HepG2 (cell line): Measurements from ENCODE around the gene CENATAC. TPM values are rescaled to one million over a fixed set of nuclear protein-coding genes. Genes with fewer than 3 reads are reported as not detected.

Experiments used
- HNF1A ChIP-seq, 2 experiments: sonication (generic) in 1 of 2; formaldehyde crosslinking in 1 of 2; IDR thresholded peaks; 2 replicates each; pipeline versions ENCODE4 v1.4.0 to v1.6.1; 2016 to 2020; ENCODE audit warnings: borderline replicate concordance in 1 of 2, low read depth in 1 of 2, mild to moderate bottlenecking in 1 of 2, missing genetic modification reagents in 1 of 2
- HNRNPL ChIP-seq: fragments of 200-400 bp; formaldehyde crosslinking; IDR thresholded peaks from 2 replicates; pipeline ENCODE4 v1.6.1; 2017; ENCODE audit warnings: mild to moderate bottlenecking, low read depth, low read length
- HOXA9 ChIP-seq: sonication (generic); formaldehyde crosslinking; IDR thresholded peaks from 2 replicates; pipeline ENCODE4 v1.8.1; 2022; ENCODE audit warnings: missing genetic modification reagents, mild to moderate bottlenecking, moderate library complexity, borderline replicate concordance
- MTF1 ChIP-seq: sonication (generic); formaldehyde crosslinking; IDR thresholded peaks from 2 replicates; pipeline ENCODE4 v1.5.0; 2020; ENCODE audit warnings: missing genetic modification reagents
- NFIC ChIP-seq: IDR thresholded peaks from 2 replicates; pipeline ENCODE4 v1.6.1; 2012; ENCODE audit warnings: mild to moderate bottlenecking, low read length, inconsistent platforms
- PHF20 ChIP-seq: sonication (generic); formaldehyde crosslinking; IDR thresholded peaks from 2 replicates; pipeline ENCODE4 v1.5.0; 2020; ENCODE audit warnings: mild to moderate bottlenecking, missing genetic modification reagents
- TOPORS ChIP-seq: sonication (generic); formaldehyde crosslinking; IDR thresholded peaks from 2 replicates; pipeline ENCODE4 v1.8.0; 2023; ENCODE audit warnings: mild to moderate bottlenecking, missing genetic modification reagents
- U2AF2 ChIP-seq: fragments of 200-400 bp; formaldehyde crosslinking; IDR thresholded peaks from 2 replicates; pipeline ENCODE4 v1.6.1; 2017; ENCODE audit warnings: low read depth, mild to moderate bottlenecking, low read length
- ZNF382 ChIP-seq: sonication (generic); formaldehyde crosslinking; IDR thresholded peaks from 2 replicates; pipeline ENCODE4 v1.5.0; 2020; ENCODE audit warnings: missing genetic modification reagents, mild to moderate bottlenecking, borderline replicate concordance
- ZNF44 ChIP-seq: sonication (generic); formaldehyde crosslinking; IDR thresholded peaks from 2 replicates; pipeline ENCODE4 v1.5.1; 2020; ENCODE audit warnings: mild to moderate bottlenecking, missing genetic modification reagents
- ZNF646 ChIP-seq: sonication (generic); formaldehyde crosslinking; IDR thresholded peaks from 2 replicates; pipeline ENCODE4 v1.9.0; 2021; ENCODE audit warnings: mild to moderate bottlenecking, missing genetic modification reagents
- ZNF710 ChIP-seq: sonication (generic); formaldehyde crosslinking; IDR thresholded peaks from 2 replicates; pipeline ENCODE4 v1.5.0; 2020; ENCODE audit warnings: mild to moderate bottlenecking, missing genetic modification reagents, borderline replicate concordance
- ZSCAN31 ChIP-seq: sonication (generic); formaldehyde crosslinking; IDR thresholded peaks from 2 replicates; pipeline ENCODE4 v1.5.0; 2020; ENCODE audit warnings: low read depth, mild to moderate bottlenecking, missing genetic modification reagents
- ZSCAN9 ChIP-seq: IDR thresholded peaks from 2 replicates; pipeline ENCODE4 v1.6.1; 2016; ENCODE audit warnings: borderline replicate concordance
- polyA plus RNA-seq, 8 experiments: library from polyadenylated mRNA; depleted of rRNA in 3 of 8; stranded (reverse) in 7 of 8; unstranded in 1 of 8; fragments of >200 nt; fragmentation: Illumina TruSeq in 4 of 8; extraction: Trizol in 4 of 8; gene quantifications; 2 replicates each; pipeline versions ENCODE4 v1.2.1 to v1.2.3, GENCODE V29; 2011 to 2016; ENCODE audit warnings: low read depth in 4 of 8, missing spikeins in 1 of 8, mixed read lengths in 1 of 8; ENCODE audit not compliant: insufficient read depth in 1 of 8
- total RNA-seq, 5 experiments: library from RNA; depleted of rRNA; stranded (reverse); fragments of >200 nt; fragmentation: Illumina TruSeq; extraction: Trizol; gene quantifications; 2 replicates each; pipeline ENCODE4 v1.2.3, GENCODE V29; 2016; ENCODE audit warnings: low read depth in 1 of 5

The CENATAC gene
- total and polyA plus RNA-seq, 2 of the 13 experiments (the other 11 are each of a cell fraction or from before 2014, with no cell fraction given): 21.7 to 25.0 TPM

GRCh38 chr11:119026970-119027369 is 29.0 kb downstream of the CENATAC start (continued):
- TF ChIP-seq HNF1A (IDR thresholded peaks at IDR 0.05; ENCODE audit: low read depth) (peak; percentile 79), HNF1A (CRISPR knock-in tag; IDR thresholded peaks at IDR 0.05; ENCODE audit: borderline replicate concordance) (peak; percentile 73; the same call in 1 of the 2 replicates), MTF1 (no peak), ZNF44 (no peak), NFIC (no peak), ZNF710 (CRISPR knock-in tag) (no peak; the same call in 1 of the 2 replicates), ZNF382 (CRISPR knock-in tag) (no peak), ZSCAN9 (CRISPR knock-in tag) (no peak), TOPORS (no peak), ZSCAN31 (CRISPR knock-in tag) (no peak), ZNF646 (CRISPR knock-in tag) (no peak), U2AF2 (no peak), PHF20 (CRISPR knock-in tag) (no peak), HOXA9 (no peak), HNRNPL (no peak)
